Measurements from ENCODE around the gene PHLPP1. TPM values are rescaled to one million over a fixed set of nuclear protein-coding genes. Genes with fewer than 3 reads are reported as not detected.

Gene PHLPP1
- total RNA-seq, 1 donor = 7.2 TPM

- H3K4me3 ChIP-seq (ENCODE audit: low read depth, low read length) = peak overlapping the region; percentile 67
- peak; percentile 87 for TF ChIP-seq CTCF (IDR thresholded peaks at IDR 0.05; ENCODE audit: insufficient read depth, low read length)
- peak; percentile 80 for DNase-seq (ENCODE audit: low read depth)
Observed at GRCh38 chr18:62982600-62983251, 267.4 kb downstream of the PHLPP1 start.

GRCh38 chr18:62984656-62985315, 269.4 kb downstream of the PHLPP1 start:
- TF ChIP-seq CTCF (IDR thresholded peaks at IDR 0.05; ENCODE audit: insufficient read depth, low read length) = no peak
- H3K4me3 ChIP-seq (ENCODE audit: low read depth, low read length) = no peak overlapping the region
- no peak for DNase-seq (ENCODE audit: low read depth)

GRCh38 chr18:62986490-62986889, 271.1 kb downstream of the PHLPP1 start:
- TF ChIP-seq CTCF (IDR thresholded peaks at IDR 0.05; ENCODE audit: insufficient read depth, low read length) = no peak

GRCh38 chr18:62987055-62987830, 271.9 kb downstream of the PHLPP1 start:
- DNase-seq (ENCODE audit: low read depth) = no peak
- TF ChIP-seq CTCF (IDR thresholded peaks at IDR 0.05; ENCODE audit: insufficient read depth, low read length) = no peak
- H3K4me3 ChIP-seq (ENCODE audit: low read depth, low read length) = no peak overlapping the region

More at GRCh38 chr18:62986490-62986889, 271.1 kb downstream of the PHLPP1 start:
- DNase-seq (ENCODE audit: low read depth) = no peak
- no peak overlapping the region for H3K4me3 ChIP-seq (ENCODE audit: low read depth, low read length)

GRCh38 chr18:62987859-62988258, 272.5 kb downstream of the PHLPP1 start:
- no peak overlapping the region for H3K4me3 ChIP-seq (ENCODE audit: low read depth, low read length)
- no peak for DNase-seq (ENCODE audit: low read depth)
- no peak for TF ChIP-seq CTCF (IDR thresholded peaks at IDR 0.05; ENCODE audit: insufficient read depth, low read length)

GRCh38 chr18:62988471-62988870, 273.1 kb downstream of the PHLPP1 start:
- DNase-seq (ENCODE audit: low read depth) = peak; percentile 14
- H3K4me3 ChIP-seq (ENCODE audit: low read depth, low read length) = no peak overlapping the region
- no peak for TF ChIP-seq CTCF (IDR thresholded peaks at IDR 0.05; ENCODE audit: insufficient read depth, low read length)
